Fibroblast of lung (primary cell): ENCODE measurements around the gene TSSK2. TPM values are rescaled to one million over a fixed set of nuclear protein-coding genes. Genes with fewer than 3 reads are reported as not detected.
A peak's percentile ranks its signal among the peaks of the same experiment; 100 is the strongest.

Experiments used
- DNase-seq, 2 donors: peaks; one replicate each; pipeline versions ENCODE4 v3.0.0 to v3.0.0-alpha.2; 2010; ENCODE audit warnings: low read depth in 2 of 2
- H2AFZ ChIP-seq: 2 replicates; pipeline ENCODE4 v1.5.1; 2012; ENCODE audit warnings: low read length, control low read depth, inconsistent platforms
- H3K27ac ChIP-seq: 2 replicates; pipeline ENCODE4 v1.5.1; 2011; ENCODE audit warnings: low read length, control low read depth; ENCODE audit not compliant: insufficient read depth
- H3K27me3 ChIP-seq: 2 replicates; pipeline ENCODE4 v1.5.1; 2011; ENCODE audit warnings: mild to moderate bottlenecking, low read length; ENCODE audit not compliant: control insufficient read depth, insufficient read depth
- H3K36me3 ChIP-seq: 2 replicates; pipeline ENCODE4 v1.5.1; 2011; ENCODE audit warnings: low read length; ENCODE audit not compliant: control insufficient read depth, insufficient read depth
- H3K4me1 ChIP-seq: 2 replicates; pipeline ENCODE4 v1.5.1; 2011; ENCODE audit warnings: low read length; ENCODE audit not compliant: control insufficient read depth, insufficient read depth; ENCODE audit errors: extremely low read depth
- H3K4me2 ChIP-seq: 2 replicates; pipeline ENCODE4 v1.5.1; 2011; ENCODE audit warnings: low read length, control low read depth; ENCODE audit not compliant: insufficient read depth; ENCODE audit errors: extremely low read depth
- H3K4me3 ChIP-seq, 4 experiments: fragments of 200-600 bp in 1 of 4; sonication (generic) in 1 of 4; replicated peaks in 1 of 4; 2 replicates each; pipeline ENCODE4 v1.5.1; 2011 to 2016; ENCODE audit warnings: low read length in 4 of 4, low read depth in 3 of 4, mild to moderate bottlenecking in 3 of 4, control low read depth in 2 of 4, inconsistent platforms in 1 of 4, mixed read lengths in 1 of 4; ENCODE audit not compliant: insufficient read depth in 1 of 4; ENCODE audit errors: control extremely low read depth in 1 of 4
- H3K79me2 ChIP-seq: 2 replicates; pipeline ENCODE4 v1.5.1; 2012; ENCODE audit warnings: mild to moderate bottlenecking, low read length, inconsistent platforms; ENCODE audit not compliant: control insufficient read depth, insufficient read depth
- H3K9ac ChIP-seq: 2 replicates; pipeline ENCODE4 v1.5.1; 2011; ENCODE audit warnings: mild to moderate bottlenecking, low read length, control low read depth; ENCODE audit not compliant: insufficient read depth
- H3K9me3 ChIP-seq: 2 replicates; pipeline ENCODE4 v1.5.1; 2012; ENCODE audit warnings: low read depth, low read length; ENCODE audit not compliant: control insufficient read depth, insufficient read depth
- H4K20me1 ChIP-seq: 2 replicates; pipeline ENCODE4 v1.5.1; 2011; ENCODE audit warnings: low read length; ENCODE audit not compliant: control insufficient read depth, insufficient read depth; ENCODE audit errors: extremely low read depth
- EZH2 ChIP-seq: IDR thresholded peaks from 2 replicates; pipeline ENCODE4 v1.5.1; 2012; ENCODE audit warnings: low read length, control low read depth, mild to moderate bottlenecking; ENCODE audit errors: missing control alignments
- polyA plus RNA-seq, 2 donors: library from polyadenylated mRNA; depleted of rRNA in 1 of 2; stranded (reverse) in 1 of 2; unstranded in 1 of 2; fragments of >200 nt; gene quantifications; 2 replicates each; pipeline ENCODE4 v1.2.1, GENCODE V29; 2011 to 2012; ENCODE audit warnings: missing spikeins in 1 of 2
- total RNA-seq: library from RNA; depleted of rRNA; stranded (reverse); fragments of >200 nt; gene quantifications from 2 replicates; pipeline ENCODE4 v1.2.1, GENCODE V29; 2014
- TF ChIP-seq, protein P1 (sequence below), 2 donors: IDR thresholded peaks in 1 of 2; conservative IDR thresholded peaks in 1 of 2; 1 replicate in 1 of 2; 2 replicates in 1 of 2; pipeline ENCODE4 v1.5.1; 2011 to 2012; ENCODE audit warnings: low read length in 2 of 2, control low read depth in 1 of 2, inconsistent platforms in 1 of 2, low read depth in 1 of 2, mild to moderate bottlenecking in 1 of 2

The TSSK2 gene
- total and polyA plus RNA-seq, 2 donors (not counting 1 experiment from before 2014, with no cell fraction given) = not detected

DNA sequence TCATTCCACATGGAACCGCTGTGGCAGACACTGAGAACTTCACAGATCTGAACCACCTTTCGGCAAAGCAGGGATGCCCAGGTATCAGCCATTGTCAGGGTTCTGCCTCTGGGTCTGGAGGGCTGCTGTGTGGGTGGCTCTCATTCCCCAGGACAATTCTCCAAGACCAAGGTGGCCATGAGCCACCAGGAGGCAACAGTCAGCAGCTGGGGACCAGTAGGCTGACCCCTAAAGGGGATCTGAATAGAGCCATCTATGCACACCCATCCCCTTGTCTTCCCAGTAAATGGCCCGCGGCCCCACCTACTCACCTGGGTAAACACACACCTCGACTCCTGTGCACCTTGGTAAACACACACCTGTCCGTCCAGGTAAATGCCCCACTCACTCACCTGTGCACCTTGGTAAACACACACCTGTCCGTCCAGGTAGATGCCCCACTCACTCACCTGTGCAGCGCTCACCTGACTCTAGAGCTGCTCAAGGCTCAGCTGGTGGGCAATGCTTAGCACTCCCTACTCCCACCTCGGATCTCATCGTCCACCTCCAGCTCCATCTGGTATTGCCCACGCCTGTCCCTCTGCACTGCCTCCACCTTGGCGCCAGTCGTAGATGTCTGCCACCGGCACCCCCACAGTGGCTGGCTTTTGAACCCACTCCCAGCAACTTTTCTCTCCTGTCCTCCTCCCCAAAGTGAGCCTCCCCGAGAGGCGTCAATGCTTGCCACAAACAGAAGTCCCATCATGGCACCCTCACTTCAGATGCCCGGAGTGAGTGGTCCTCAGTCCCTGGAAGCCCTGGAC, 37.2 kb downstream of the TSSK2 start:
- H3K79me2 ChIP-seq = peaks cover 18% of the 10 kb centered on the region
- no peak overlapping the region for H3K9ac ChIP-seq
- no peak for TF ChIP-seq EZH2
- TF ChIP-seq, protein P1, sequence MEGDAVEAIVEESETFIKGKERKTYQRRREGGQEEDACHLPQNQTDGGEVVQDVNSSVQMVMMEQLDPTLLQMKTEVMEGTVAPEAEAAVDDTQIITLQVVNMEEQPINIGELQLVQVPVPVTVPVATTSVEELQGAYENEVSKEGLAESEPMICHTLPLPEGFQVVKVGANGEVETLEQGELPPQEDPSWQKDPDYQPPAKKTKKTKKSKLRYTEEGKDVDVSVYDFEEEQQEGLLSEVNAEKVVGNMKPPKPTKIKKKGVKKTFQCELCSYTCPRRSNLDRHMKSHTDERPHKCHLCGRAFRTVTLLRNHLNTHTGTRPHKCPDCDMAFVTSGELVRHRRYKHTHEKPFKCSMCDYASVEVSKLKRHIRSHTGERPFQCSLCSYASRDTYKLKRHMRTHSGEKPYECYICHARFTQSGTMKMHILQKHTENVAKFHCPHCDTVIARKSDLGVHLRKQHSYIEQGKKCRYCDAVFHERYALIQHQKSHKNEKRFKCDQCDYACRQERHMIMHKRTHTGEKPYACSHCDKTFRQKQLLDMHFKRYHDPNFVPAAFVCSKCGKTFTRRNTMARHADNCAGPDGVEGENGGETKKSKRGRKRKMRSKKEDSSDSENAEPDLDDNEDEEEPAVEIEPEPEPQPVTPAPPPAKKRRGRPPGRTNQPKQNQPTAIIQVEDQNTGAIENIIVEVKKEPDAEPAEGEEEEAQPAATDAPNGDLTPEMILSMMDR (conservative IDR thresholded peaks at IDR 0.05 in 1 of 2, IDR thresholded peaks at IDR 0.05 in 1 of 2; ENCODE audit: low read depth in 1 of 2, low read length in 2 of 2) = no peak
- H3K27me3 ChIP-seq = peaks cover 16% of the 10 kb centered on the region
- peaks cover 16% of the 10 kb centered on the region for H3K4me1 ChIP-seq
- no peak overlapping the region for H3K27ac ChIP-seq
- no peak overlapping the region for H3K4me2 ChIP-seq
- no peak overlapping the region for H3K4me3 ChIP-seq
- no peak for DNase-seq
- H4K20me1 ChIP-seq = no peaks in the 10 kb centered on the region
- H3K9me3 ChIP-seq = no peaks in the 10 kb centered on the region
- no peak overlapping the region for H2AFZ ChIP-seq
- no peaks in the 10 kb centered on the region for H3K36me3 ChIP-seq

DNA sequence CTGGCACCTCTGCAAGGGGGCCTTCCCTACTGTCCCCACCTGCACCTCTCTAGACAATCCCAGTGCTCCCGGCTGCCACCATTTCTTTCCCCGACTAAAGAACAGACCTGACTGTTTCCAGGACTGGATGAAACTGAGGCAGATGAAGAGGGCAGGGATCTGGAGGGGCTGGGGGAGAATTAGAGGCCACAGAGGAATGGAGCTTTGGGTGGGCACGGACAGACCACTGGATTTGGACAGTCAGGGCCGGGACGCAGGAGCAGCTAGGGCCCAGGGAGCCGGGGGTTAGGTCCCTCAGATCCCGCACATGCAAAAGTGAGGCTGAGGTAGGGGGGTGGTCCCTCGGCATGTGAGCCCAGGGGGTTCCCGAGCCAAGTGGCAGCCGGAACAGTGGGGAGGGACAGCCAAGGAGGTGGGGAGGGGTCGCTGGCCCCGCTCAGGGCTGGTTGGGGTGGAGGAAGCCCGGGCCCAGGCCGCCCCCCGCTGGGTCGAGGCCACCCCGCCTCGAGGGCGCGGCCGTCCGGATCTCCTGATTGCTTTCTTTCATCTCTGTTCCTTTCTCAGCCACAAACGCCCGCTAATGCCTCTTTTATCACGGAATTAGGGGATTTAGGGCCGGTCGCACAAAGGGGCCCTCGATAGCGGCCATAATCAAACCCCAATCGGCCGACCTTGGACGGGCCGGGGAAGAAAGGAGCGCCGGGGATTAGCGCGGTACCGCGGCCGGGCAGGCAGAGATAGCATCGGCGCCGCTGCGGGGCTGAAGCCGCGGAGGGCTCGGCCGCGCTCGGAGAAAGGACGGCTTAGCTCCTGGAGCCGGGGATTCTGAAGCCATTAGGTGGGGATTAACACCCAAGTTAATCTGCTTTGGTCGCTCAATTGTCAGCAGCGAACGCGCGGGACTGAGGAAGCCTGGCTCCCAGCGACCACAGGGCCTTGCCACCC, 38.2 kb downstream of the TSSK2 start:
- peak overlapping the region; percentile 1 for H3K9ac ChIP-seq
- no peak for DNase-seq
- peaks cover 23% of the 10 kb centered on the region for H3K79me2 ChIP-seq
- peak overlapping the region; percentile 84 for H3K4me2 ChIP-seq
- H2AFZ ChIP-seq = peak overlapping the region; percentile 42
- H3K36me3 ChIP-seq = no peaks in the 10 kb centered on the region
- H3K27me3 ChIP-seq = peaks cover 16% of the 10 kb centered on the region
- no peak overlapping the region for H3K27ac ChIP-seq
- TF ChIP-seq, protein P1 (conservative IDR thresholded peaks at IDR 0.05 in 1 of 2, IDR thresholded peaks at IDR 0.05 in 1 of 2; ENCODE audit: low read depth in 1 of 2, low read length in 2 of 2) = no peak
- TF ChIP-seq EZH2 = peak; percentile 55
- no peaks in the 10 kb centered on the region for H4K20me1 ChIP-seq
- no peaks in the 10 kb centered on the region for H3K9me3 ChIP-seq
- H3K4me3 ChIP-seq = peak overlapping the region in 3 of 4 experiments; percentile 29 to 46 (median 32)
- H3K4me1 ChIP-seq = peaks cover 18% of the 10 kb centered on the region

DNA sequence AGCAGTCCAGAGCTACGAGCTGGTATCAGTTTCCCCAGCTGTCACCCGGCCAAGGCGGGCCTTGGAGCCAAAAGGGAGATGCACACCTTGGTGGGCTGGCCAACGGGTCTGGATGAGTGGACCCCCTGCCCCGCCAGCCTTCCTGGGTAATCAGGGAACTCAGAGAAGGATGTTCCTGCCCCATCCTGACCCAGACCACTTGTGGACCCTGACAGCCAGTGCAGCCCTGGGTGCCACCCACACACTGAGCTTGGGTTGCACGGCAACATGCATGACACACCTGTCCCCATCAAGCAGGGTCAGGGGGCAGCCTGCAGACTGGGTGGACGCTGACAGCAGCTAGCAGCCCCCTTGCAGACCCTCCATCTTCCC, 38.8 kb downstream of the TSSK2 start:
- Histone ChIP-seq H3K27ac (no peak overlapping the region), H3K4me3 (no peak overlapping the region), H3K36me3 (no peaks in the 10 kb centered on the region), H3K79me2 (peaks cover 23% of the 10 kb centered on the region), H3K4me2 (peak overlapping the region; percentile 84), H3K9me3 (no peaks in the 10 kb centered on the region), H2AFZ (peak overlapping the region; percentile 33), H3K4me1 (peaks cover 25% of the 10 kb centered on the region), H4K20me1 (no peaks in the 10 kb centered on the region), H3K9ac (no peak overlapping the region), H3K27me3 (peaks cover 16% of the 10 kb centered on the region)
- DNase-seq = no peak
- TF ChIP-seq, protein P1 (conservative IDR thresholded peaks at IDR 0.05 in 1 of 2, IDR thresholded peaks at IDR 0.05 in 1 of 2; ENCODE audit: low read depth in 1 of 2, low read length in 2 of 2) = no peak
- TF ChIP-seq EZH2 = peak; percentile 16
